T-helper 2 cell treated with Interferon-gamma antibody and Interleukin-4, amounts not matched to agents 100 ng/mL and 5 ng/mL, for 36 hours (primary cell): ENCODE measurements around the gene PELO. TPM values are rescaled to one million over a fixed set of nuclear protein-coding genes. Genes with fewer than 3 reads are reported as not detected.

Experiments used
- intact Hi-C: fragments of 100-400 bp; cut with micrococcal nuclease; formaldehyde crosslinking; loops from one replicate; pipeline ENCODE4 v1.15.1; 2023
- total RNA-seq: library from RNA; stranded (reverse); gene quantifications from 2 replicates; pipeline ENCODE4 v1.2.3, GENCODE V29; 2022

Gene PELO
- total RNA-seq, 1 donor from 2014 or later, result 14.3 TPM

DNA sequence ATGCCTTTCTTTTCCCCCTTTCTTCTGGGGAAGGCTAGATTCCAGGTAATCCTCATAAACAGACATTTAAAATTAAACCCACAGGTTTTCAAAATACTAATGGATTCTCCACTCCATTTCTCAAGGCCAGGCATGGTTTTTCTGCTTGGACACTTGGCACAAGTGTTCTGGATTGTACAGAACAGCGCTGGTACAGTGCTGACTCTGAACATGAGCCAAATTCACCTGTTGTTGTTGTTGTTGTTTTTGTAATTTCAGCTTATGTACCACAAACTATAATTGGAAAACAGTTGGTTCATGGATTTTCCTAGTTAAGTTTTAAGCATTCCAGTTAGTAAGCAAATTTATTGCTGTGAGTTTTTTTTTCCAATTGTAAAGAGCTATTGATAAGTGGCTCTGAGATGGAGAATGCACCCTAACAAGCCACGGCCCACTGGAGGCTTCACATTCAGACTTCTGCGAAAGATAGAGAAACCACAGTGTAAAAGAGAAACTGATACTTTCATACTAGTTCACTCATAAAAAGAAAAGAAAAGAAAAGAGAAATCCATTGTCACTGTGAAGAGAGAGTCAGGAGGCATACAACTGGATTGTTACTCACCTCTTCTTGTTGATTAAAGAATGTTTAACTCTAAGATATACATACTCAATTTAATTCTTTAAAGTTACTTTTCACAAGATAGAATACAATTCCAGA lies 16.2 kb upstream of the PELO start:
- intact Hi-C loops, result loop anchor here (1.0 to 2.0 kb wide), 4 partner anchors 15 to 46 kb away; partner anchors contain the start of genes ITGA1 and PELO

DNA sequence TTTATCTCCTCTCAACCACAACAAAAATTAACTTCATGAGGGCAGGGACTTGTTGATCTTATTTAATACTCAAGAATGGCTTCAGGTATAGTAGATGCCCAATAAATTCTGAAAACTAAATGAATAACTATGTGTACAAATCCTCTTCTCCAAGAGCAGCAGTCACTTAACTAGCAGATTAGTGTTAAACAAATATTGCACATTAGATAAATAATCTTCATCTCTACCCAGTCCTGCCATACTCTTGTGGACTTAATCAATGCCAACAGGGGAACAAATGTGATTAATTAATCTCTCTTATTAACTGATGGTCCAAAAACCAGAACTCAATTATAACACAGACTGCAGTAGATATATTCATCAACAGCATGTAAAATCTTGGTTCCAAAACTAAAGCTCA lies 15.0 kb upstream of the PELO start:
- intact Hi-C loops, result no loop called here

DNA sequence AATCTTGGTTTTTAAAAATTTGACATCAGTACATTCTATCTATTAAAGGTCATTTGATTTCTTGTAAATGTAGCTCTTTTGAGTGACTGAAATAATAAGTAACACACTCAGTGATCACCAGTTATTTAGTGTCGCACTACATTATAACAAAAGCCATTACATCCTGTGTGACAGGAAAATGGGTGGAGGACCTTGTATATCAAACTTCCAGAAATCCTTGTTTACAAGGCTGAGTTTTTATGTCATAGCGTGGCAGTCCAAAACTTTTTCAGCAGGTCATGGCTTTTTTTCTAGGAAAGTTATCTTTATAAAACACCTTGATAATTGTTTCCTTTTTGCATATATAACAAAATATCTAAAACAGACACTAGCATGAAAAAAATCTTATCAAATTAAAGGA lies 14.4 kb upstream of the PELO start:
- intact Hi-C loops, result no loop called here

DNA sequence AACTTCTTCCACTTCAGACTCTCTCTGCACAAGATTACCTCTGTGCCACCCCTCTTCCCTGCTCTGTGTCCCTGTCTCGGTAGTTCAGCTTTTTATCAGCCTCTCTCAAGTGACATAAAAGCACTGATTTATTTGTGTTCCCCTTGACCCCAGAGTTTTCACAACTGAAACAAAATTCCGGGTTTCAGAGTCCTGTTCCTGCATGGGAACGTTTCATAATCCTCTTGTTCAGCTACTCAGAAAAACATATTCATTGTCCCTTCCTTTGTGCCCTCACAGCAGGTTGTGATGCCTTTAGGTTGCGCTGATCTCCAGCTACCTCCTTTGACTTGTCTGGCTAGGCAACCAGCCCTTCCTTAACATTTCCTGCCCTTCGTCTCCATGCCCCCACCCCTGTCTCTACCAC lies 13.7 kb upstream of the PELO start:
- intact Hi-C loops, result no loop called here

DNA sequence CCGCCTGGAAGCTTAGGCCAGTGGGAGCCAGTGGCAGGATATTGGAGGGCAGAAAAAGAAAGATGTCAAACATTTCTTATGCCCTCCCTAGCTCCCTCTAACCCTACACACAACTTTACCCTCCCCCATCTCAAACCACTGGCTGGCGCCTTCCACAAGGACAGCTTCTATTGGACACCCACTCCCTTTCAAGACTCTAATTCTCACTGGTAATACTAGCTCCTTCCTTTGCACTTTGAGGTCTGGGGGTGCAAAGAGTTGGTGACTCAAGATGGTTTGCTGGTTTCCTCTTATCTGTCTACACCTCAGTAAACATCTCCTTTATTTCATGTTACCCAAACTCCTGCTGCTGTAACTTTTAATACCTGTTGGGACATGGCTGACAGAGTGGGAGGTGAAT lies 11.6 kb upstream of the PELO start:
- intact Hi-C loops, result no loop called here

DNA sequence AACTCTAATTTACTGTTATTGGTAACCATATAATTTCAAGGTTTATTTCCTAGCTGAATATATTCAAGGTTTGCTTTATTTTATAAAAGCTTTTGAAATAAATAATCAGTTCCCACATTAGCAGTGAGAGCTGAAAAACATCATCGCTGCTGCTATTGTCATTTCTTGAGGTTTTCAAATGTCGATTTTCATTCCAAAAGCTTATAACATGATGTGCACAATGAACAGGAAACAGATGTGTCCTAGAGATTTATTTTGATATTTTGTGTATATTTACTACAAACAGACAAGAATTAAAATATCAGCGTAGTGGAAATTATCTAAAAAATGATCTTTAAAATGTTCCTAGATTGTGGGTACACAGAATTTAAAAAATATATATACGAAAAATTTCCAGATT lies 10.5 kb upstream of the PELO start:
- intact Hi-C loops, result no loop called here

DNA sequence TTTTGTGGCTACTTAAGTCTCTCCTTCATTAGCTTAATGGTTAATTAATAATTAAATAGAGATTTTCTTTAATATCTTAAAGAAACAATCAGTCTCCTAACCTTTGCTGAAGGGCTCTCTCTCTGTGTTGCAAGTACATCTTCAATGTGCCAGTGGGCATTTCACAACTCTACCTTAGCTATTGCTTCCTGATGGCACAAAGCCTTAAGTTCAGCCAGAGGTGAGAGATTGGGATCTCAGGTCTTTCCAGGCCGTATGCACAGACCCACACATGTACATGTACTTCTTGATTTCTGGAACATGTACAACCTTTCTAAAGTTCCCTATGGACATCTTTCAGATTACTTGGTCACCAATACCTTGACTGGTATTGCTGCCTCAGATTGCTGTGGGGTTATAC lies 8.9 kb upstream of the PELO start:
- intact Hi-C loops, result no loop called here

DNA sequence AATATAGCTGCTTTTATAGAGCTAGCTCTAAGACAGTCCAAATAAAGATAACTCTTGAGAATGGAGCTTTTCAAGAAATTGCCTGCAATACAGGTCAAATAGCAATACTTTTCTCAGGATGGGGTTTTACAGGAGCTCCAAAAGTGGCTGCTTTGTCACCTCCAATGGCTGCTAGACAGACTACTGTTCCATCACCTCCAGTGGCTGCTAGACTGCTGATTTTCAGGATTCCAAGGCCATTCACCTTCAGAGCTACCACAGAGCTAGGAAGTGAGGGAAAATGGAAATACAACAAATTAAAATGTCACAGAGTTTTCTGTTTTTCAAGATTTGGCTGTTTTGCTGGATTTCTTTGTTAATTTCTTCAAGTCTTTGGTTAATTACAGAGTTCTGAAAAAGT lies 8.5 kb upstream of the PELO start:
- intact Hi-C loops, result no loop called here

DNA sequence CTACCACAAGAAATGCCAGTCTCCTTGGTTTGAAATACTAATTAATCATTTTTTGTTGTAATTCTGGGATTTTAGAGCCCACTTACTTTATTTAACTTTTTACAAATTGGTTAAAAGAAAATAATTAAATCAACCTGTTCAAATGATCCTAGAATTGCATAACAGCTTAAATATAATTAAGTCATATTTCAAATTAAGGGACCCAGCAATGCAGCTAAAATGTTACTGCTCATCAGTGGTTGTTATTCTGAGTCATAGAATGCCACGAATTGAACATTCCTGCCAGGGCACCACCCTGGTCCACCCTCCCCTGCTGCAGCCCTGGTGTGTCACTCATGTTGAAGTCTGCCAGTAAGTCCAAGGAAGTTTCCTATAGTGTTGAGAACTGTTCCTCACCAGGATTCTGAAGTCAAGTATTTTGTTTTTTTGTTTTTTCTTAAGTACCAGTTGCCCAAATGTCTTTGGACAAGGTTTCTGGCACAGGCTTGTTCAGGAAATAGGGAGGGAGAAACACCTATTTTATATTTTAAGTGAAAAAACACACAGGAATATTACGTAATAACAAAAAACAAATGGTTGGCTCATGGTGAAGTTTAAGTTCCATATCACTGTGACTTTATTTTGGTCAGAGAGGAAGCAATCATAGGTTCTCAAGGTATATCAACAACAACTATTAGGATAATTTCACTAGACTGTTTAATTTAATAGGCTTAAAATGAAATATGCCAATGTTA lies 4.3 kb upstream of the PELO start:
- intact Hi-C loops, result no loop called here

DNA sequence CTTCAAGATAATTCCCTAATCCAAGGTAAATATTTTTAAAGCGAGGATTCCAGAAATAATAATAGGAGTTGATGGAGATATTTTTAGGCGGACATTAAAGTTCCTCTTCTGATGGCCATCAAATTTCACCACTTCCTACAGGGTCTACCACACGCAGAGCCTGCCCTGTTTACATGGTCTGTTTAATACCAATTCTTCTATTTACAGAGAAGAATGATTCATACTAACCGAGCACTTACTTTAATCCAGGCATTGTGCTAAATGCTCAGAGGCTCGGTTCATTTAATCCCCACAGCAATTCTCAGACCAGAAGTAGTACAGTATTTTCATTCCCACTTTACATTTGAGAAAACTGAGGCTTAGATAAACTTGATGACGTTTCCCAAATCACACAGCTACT lies 3.0 kb upstream of the PELO start:
- intact Hi-C loops, result loop anchor here (5.0 kb wide), 1 partner anchor 92 kb away; no protein-coding TSS in a partner anchor

DNA sequence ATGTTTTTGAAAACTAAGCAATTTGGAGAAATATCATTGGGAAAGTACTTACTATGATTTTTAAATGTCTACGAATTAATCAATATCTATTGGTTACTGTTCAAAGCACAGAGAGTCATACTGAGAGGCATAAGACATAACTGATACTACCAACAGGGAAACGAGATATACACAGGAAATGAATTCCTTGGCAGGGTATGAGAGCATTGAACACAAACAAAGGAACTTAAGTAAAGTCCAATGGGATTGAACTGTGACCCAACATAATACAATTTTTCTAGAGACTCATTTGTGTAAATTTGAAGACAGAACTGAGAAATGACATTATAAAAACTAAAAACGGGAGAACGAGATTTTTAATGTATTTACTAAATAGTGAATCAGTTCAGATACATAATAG lies 1.3 kb upstream of the PELO start:
- intact Hi-C loops, result loop anchor here (2.0 to 5.0 kb wide), 4 partner anchors 16 to 128 kb away; no protein-coding TSS in a partner anchor

DNA sequence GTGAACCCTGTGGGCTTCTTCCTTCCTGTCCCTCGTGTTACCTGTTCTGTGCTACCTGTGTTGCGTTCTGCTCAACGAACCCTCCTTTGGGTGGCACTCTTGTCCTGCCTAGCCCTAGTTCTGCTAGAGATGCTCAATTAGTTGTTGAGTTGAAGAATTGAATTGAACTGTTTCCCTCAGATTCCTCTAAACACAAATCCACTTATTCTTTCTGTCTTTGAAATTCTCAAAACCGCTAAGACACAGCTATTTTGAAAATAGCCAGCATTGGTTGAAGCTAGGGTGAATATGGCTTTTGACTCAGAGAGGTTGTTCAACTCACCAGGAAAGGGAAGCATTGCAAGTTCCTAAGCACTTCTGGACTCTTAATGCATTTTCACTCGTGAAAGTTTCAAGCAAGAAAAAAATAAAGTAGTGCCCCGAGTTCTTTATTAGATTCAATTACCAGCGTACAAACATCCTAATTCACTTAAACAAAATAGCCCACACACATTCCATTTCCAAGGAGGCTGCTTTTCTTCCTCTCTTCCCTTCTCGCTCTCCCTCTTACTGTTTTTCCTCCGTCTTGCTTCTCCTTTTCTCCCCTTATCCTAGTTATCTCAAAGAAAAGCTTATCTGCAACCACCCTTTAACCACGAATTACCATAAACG lies 642 bp upstream of the PELO start:
- intact Hi-C loops, result loop anchor here (1.0 to 5.0 kb wide), 6 partner anchors 12 to 128 kb away; no protein-coding TSS in a partner anchor

DNA sequence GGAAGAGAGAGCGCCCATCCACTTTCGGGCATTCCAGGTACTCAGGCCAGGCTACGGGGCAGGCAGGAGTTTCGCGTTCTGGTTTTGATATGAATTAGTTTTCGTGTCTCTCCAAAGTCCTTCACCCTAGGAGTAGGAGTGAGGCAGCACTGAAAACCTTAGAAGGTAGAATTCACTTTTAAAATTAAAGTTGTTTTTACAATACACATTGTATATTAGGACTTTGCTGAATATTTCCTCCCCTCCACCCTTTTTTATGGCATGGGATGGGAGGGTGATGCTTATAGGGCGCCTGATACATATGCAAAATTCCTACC lies 747 bp downstream of the PELO start:
- intact Hi-C loops, result loop anchor here (5.0 kb wide), 1 partner anchor 96 kb away; no protein-coding TSS in a partner anchor

DNA sequence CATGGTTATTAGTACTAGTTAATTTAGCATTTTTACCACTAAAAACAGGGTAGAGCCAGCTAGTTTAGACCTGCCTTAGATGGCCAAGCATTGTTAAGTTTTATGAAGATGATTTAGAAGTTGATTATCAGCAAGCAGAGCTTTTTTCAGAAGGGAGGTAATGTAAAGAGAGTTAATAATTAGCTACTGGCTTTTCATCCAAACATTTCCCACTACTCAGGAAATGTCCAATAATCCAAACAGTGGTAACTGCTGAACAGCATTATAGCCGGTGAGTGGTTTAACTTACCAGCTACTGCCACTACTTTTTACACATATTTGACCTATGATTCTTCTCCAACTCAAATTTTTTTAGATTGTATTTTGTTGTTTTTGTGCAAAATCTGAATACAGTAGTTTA lies 1.7 kb downstream of the PELO start:
- intact Hi-C loops, result loop anchor here (5.0 kb wide), 1 partner anchor 97 kb away; no protein-coding TSS in a partner anchor

DNA sequence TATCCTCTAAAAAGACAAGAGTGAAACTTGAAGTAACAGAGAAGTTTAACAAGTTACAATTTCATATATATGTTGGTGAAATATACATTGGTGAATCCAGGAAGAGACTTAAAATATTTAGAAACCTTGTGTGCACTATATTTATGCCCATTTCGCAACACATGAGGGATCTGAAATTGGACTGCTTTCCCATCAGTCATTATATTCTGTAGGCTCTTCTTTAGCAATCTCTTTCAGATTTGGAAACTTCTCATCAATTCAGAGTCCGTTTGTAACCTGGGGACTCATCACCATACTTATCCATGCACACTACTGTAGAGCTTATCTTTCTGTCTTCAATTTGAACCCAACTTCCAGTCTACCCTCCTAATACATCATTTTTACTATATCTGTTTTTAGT lies 2.1 kb downstream of the PELO start:
- intact Hi-C loops, result loop anchor here (5.0 kb wide), 1 partner anchor 98 kb away; no protein-coding TSS in a partner anchor

DNA sequence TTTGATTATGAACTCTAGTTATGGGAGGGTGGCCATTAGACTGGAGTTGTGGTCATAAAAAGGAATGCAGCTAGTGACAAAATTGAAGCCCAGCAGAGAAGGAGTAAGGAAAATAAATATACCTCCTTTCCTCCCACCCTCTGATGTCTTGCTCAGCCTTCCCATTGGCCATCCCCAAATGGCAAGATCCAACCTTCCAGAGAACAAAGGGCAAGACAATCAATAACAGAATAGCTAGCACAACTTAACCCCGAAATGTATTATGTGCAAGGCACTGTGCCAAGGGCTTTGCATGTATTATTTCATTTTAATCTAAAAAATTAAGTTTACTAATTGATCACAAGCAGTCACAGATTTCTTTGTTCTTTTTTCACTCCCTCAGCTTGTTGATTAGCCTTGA lies 3.6 kb downstream of the PELO start:
- intact Hi-C loops, result no loop called here

DNA sequence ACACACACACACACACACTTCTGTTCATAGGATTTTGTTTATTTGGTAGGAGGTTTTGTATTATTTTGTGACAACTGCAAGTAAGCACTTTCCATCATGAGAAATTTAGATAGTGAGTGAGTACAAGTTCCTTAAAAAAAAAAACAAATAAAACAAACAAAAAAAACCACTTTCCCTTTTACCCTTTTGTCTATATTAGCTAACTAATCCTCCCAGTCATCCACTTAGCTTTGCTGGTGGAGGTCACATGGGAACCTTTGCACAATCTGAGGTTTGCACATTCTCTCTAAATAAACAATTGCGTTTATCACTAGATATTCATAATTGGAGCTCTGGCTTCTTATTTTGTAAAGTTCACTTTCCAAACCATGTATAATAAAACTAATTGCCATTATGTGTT lies 6.8 kb downstream of the PELO start:
- intact Hi-C loops, result no loop called here

DNA sequence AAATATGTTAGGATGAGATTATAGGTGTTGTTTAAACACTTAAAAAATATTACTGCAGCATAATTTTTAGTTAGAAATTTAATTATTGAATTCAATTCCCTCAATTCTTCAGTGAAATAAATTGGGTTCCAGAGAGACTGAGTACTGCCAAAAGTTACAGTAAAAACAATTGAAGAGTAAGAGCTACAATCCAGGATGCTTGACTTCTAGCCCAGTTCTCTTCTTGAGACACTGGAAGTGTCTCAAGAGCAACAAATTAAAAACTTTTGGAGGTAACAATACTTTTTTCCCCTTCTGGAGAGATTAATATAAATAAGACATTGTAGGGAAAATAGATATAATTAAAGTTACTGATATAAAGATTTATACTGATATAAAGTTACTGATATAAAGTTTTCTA lies 8.3 kb downstream of the PELO start:
- intact Hi-C loops, result no loop called here

DNA sequence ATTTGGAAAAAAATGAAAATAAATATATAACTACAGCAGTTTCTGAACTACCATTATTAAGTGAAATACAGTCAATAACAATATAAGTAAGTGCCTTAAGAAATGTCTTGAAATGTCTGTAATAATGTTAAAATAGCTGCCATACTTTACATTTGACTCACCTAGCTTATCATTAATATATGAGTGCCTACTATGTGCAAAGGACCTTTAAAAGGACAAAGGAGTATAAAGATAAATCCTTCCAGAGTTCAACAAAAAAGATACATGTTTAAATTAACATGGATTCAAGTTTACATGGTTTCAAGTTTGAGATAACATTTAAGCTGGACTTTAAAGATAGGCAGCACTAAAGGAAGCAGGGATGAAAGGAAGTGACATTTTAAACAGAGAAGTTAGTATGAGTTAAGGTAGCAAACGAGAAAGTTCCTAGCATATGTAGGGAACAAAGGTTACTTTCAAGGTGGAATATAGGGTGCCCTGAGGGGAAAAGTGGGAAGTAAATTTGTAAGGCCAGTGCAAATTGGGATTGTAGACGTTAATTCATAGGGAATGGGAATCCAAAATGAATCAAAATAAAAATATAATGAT lies 8.9 kb downstream of the PELO start:
- intact Hi-C loops, result no loop called here

DNA sequence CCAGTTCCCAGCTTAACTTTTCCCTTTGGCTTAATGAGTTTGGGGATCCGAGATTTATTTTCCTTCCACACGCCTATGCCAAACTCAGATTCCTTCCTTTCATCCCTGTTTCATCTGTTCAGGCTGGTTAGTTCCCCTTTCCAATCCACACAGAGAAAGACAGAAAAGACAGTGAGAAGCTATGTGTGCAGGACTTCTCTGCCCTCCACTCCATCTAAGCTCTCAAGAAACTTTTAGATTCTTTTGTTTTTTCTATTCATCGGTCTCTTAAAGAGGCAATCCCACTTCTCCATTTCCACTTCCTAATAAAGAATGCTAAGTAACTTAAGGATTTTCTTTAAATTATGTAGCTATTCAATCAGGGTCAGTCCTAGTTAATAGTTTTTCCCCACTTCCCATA lies 11.2 kb downstream of the PELO start:
- intact Hi-C loops, result loop anchor here (1.0 kb wide), 2 partner anchors 12 to 116 kb away; partner anchors contain the start of genes ITGA1 and PELO

DNA sequence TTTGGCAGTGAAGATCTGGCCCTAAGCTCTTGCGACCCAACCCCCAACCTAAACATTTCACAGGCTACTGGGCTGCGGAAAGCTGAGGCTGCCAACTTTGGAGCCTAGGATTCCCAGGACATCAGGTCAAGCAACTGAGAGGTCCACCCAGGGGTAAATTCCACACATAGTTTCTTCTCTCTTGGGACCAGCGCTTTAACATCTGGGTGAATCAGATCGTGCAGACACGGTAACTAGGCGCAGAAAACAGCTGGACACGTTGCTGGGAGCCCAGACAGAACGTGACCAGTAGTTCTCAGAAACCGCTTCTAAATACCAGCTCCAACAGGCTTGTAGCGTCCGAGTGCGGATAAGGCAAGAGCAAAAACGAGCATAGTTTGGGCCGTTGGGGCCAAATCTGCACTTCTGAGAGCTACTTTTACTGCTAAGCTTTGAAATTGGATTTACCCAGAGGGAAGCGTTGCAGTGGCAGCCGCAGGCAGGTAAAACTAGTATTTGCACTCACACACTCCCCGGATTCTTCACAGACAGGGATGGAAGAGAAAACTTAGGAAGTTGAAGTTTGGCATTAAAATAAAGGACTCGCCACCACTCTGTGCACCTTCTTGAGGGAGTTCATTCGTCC lies 11.8 kb downstream of the PELO start:
- intact Hi-C loops, result loop anchor here (1.0 kb wide), 2 partner anchors 12 to 116 kb away; partner anchors contain the start of genes ITGA1 and PELO
